HCT116 (cell line): ENCODE data around the gene HECW1. TPM values are rescaled to one million over a fixed set of nuclear protein-coding genes. Genes with fewer than 3 reads are reported as not detected.

Source experiments
- ATAC-seq: fragments of 200-7000 bp; cut with Tn5 transposase; 2 replicates; pipeline ENCODE4 v1.9.1; 2020; ENCODE audit warnings: mild to moderate bottlenecking, moderate library complexity
- BruUV-seq: library from RNA; stranded (reverse); fragments of 400-500 nt; replicated peaks from 2 replicates; lab custom pipeline; 2021; lab: Mats Ljungman, UMichigan
- CTCF ChIA-PET: fragments of 300-600 bp; sonication (Branson Sonifier 250); formaldehyde crosslinking; loops from one replicate; lab custom pipeline; 2021; ENCODE audit warnings: antibody characterized with exemption; lab: Charles Lee
- POLR2A ChIA-PET: fragments of 300-600, 350-600 bp; sonication (Branson Sonifier 250); formaldehyde crosslinking; loops from one replicate; lab custom pipeline; 2021; ENCODE audit warnings: antibody characterized with exemption; lab: Charles Lee
- RAD21 ChIA-PET, 2 experiments: fragments of 300-600 bp; sonication (Branson Sonifier 250); formaldehyde crosslinking; loops; one replicate each; lab custom pipeline; 2023; ENCODE audit warnings: low total read pairs in 2 of 2; ENCODE audit not compliant: uncharacterized antibody in 2 of 2, unreplicated experiment in 2 of 2, low non-redundant PET in 1 of 2; lab: Charles Lee
- DNase-seq: peaks from one replicate; pipeline ENCODE4 v3.0.0-alpha.2; 2010; ENCODE audit warnings: low read depth, low spot score
- H2AFZ ChIP-seq: fragments of 200-600 bp; shearing (Covaris generic), sonication (generic); 2 replicates; pipeline ENCODE4 v1.6.1; 2017; ENCODE audit warnings: low read depth, mixed run types, mixed read lengths, antibody characterized with exemption, low read length; ENCODE audit not compliant: poor library complexity, severe bottlenecking
- H3K27ac ChIP-seq: 2 replicates; pipeline ENCODE4 v1.5.1; 2012; ENCODE audit warnings: low read depth, low read length
- H3K27me3 ChIP-seq: fragments of 200-600 bp; sonication (generic); 2 replicates; pipeline ENCODE4 v1.6.1; 2016; ENCODE audit warnings: mixed run types, low read length, mixed read lengths; ENCODE audit not compliant: insufficient read depth
- H3K36me3 ChIP-seq, 2 experiments: fragments of 200-500 bp in 1 of 2; fragments of 200-600 bp in 1 of 2; sonication (Bioruptor generic) in 1 of 2; sonication (generic) in 1 of 2; 2 replicates each; pipeline versions ENCODE4 v1.5.1 to v1.6.1; 2014 to 2016; ENCODE audit warnings: low read length in 2 of 2, inconsistent platforms in 1 of 2, mixed read lengths in 1 of 2, mixed run types in 1 of 2; ENCODE audit not compliant: insufficient read depth in 2 of 2, control insufficient read depth in 1 of 2
- H3K4me1 ChIP-seq, 2 experiments: fragments of 200-600 bp in 1 of 2; sonication (generic) in 1 of 2; 2 replicates each; pipeline versions ENCODE4 v1.5.1 to v1.6.1; 2012 to 2017; ENCODE audit warnings: low read length in 2 of 2, inconsistent platforms in 1 of 2, mild to moderate bottlenecking in 1 of 2, mixed read lengths in 1 of 2, mixed run types in 1 of 2, moderate library complexity in 1 of 2; ENCODE audit not compliant: insufficient read depth in 2 of 2, control insufficient read depth in 1 of 2
- H3K4me2 ChIP-seq: fragments of 200-600 bp; sonication (generic); 2 replicates; pipeline ENCODE4 v1.6.1; 2017; ENCODE audit warnings: mixed run types, low read length, mixed read lengths
- H3K4me3 ChIP-seq, 2 experiments: fragments of 200-600 bp in 1 of 2; sonication (generic) in 1 of 2; replicated peaks in 1 of 2; 2 replicates each; pipeline ENCODE4 v1.5.1; 2011 to 2016; ENCODE audit warnings: low read length in 2 of 2, control low read depth in 1 of 2, low read depth in 1 of 2, mild to moderate bottlenecking in 1 of 2, mixed read lengths in 1 of 2, mixed run types in 1 of 2
- H3K79me2 ChIP-seq: fragments of 200-600 bp; sonication (generic); 2 replicates; pipeline ENCODE4 v1.6.1; 2017; ENCODE audit warnings: mild to moderate bottlenecking, mixed run types, low read length, moderate library complexity, mixed read lengths; ENCODE audit not compliant: insufficient read depth
- H3K9ac ChIP-seq: fragments of 200-600 bp; sonication (generic); 2 replicates; pipeline ENCODE4 v1.6.1; 2016; ENCODE audit warnings: low read length, mixed read lengths
- H3K9me2 ChIP-seq: fragments of 200-600 bp; sonication (generic), shearing (Covaris generic); 2 replicates; pipeline ENCODE4 v1.6.1; 2017; ENCODE audit warnings: mixed run types, mild to moderate bottlenecking, moderate library complexity; ENCODE audit not compliant: insufficient read depth
- H3K9me3 ChIP-seq, 2 experiments: fragments of 200-500 bp in 1 of 2; fragments of 200-600 bp in 1 of 2; sonication (Bioruptor generic) in 1 of 2; sonication (generic) in 1 of 2; 2 replicates each; pipeline ENCODE4 v1.6.1; 2014 to 2017; ENCODE audit warnings: low read length in 2 of 2, mixed read lengths in 2 of 2, inconsistent platforms in 1 of 2, low read depth in 1 of 2, mild to moderate bottlenecking in 1 of 2, mixed run types in 1 of 2, moderate library complexity in 1 of 2; ENCODE audit not compliant: control insufficient read depth in 1 of 2, insufficient read depth in 1 of 2
- H4K20me1 ChIP-seq: fragments of 200-600 bp; sonication (generic), shearing (Covaris generic); 2 replicates; pipeline ENCODE4 v1.6.1; 2017; ENCODE audit warnings: mixed run types, mild to moderate bottlenecking, moderate library complexity; ENCODE audit not compliant: insufficient read depth
- EGR1 ChIP-seq: IDR thresholded peaks from 2 replicates; pipeline ENCODE4 v1.6.1; 2012; ENCODE audit warnings: low read depth
- ELF1 ChIP-seq: IDR thresholded peaks from 2 replicates; pipeline ENCODE4 v1.6.1; 2012; ENCODE audit warnings: low read depth, borderline replicate concordance
- EZH2 ChIP-seq: fragments of 200-600 bp; sonication (generic); IDR thresholded peaks from 2 replicates; pipeline ENCODE4 v1.6.1; 2017; ENCODE audit warnings: antibody characterized with exemption, mixed run types
- JUND ChIP-seq: IDR thresholded peaks from 2 replicates; pipeline ENCODE4 v1.6.1; 2012
- POLR2A ChIP-seq: IDR thresholded peaks from 2 replicates; pipeline ENCODE4 v1.7.0; 2011; ENCODE audit warnings: borderline replicate concordance; ENCODE audit not compliant: insufficient read depth, insufficient read length; ENCODE audit errors: extremely low read depth
- SIN3A ChIP-seq: IDR thresholded peaks from 2 replicates; pipeline ENCODE4 v1.6.1; 2012; ENCODE audit warnings: low read depth
- SP1 ChIP-seq: IDR thresholded peaks from 2 replicates; pipeline ENCODE4 v1.6.1; 2012; ENCODE audit warnings: low read depth
- SRF ChIP-seq: IDR thresholded peaks from 2 replicates; pipeline ENCODE4 v1.6.1; 2012; ENCODE audit warnings: low read depth
- YY1 ChIP-seq: IDR thresholded peaks from 2 replicates; pipeline ENCODE4 v1.6.1; 2011; ENCODE audit warnings: low read length, low read depth, moderate library complexity, mild to moderate bottlenecking; ENCODE audit not compliant: insufficient replicate concordance; ENCODE audit errors: extremely low read depth
- ZFX ChIP-seq: fragments of 450-650 bp; IDR thresholded peaks from 2 replicates; pipeline ENCODE4 v1.6.1; 2017
- intact Hi-C: fragments of 100-400 bp; cut with micrococcal nuclease; formaldehyde crosslinking; loops from 2 replicates; pipeline ENCODE4 v1.10.0; 2022
- total RNA-seq: library from RNA; stranded (reverse); gene quantifications from one replicate; pipeline ENCODE4 v1.2.1, GENCODE V29; 2021; ENCODE audit not compliant: unreplicated experiment
- TF ChIP-seq, protein P1 (sequence below), 3 experiments: fragments of 200-600 bp in 1 of 3; sonication (generic) in 1 of 3; IDR thresholded peaks in 2 of 3; conservative IDR thresholded peaks in 1 of 3; 2 replicates each; pipeline ENCODE4 v1.5.1; 2012 to 2017; ENCODE audit warnings: low read depth in 2 of 3, low read length in 2 of 3, antibody characterized with exemption in 1 of 3, borderline replicate concordance in 1 of 3, control low read depth in 1 of 3, mild to moderate bottlenecking in 1 of 3, mixed read lengths in 1 of 3, mixed run types in 1 of 3, moderate library complexity in 1 of 3; ENCODE audit not compliant: insufficient read depth in 1 of 3

HECW1 gene
- total RNA-seq, 1 experiment from 2014 or later, result 5.6 TPM

DNA sequence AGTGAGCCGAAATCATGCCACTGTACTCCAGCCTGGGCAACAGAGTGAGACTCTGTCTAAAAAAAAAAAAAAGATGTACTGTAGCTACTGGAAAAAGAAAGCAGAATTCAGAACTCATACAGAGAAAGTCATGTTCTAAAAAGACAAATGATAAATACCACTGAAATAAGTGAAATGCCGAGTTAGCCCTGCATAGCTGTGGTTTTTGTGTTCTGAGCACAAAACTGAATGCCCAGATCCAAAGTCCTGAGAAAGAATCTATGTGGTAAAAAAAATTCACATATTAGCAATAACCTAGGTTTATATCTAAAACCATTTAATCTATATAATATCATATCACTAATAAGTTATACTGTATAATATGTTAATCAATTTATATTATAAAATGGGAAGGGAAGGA is 29.3 kb upstream of the HECW1 start:
- Histone ChIP-seq H3K9me3 (no peaks in the 10 kb centered on the region), H3K4me3 (no peak overlapping the region), H3K4me2 (no peak overlapping the region), H2AFZ (no peak overlapping the region), H4K20me1 (no peaks in the 10 kb centered on the region), H3K27ac (no peak overlapping the region), H3K4me1 (peaks cover 0 to 3% of the 10 kb centered on the region in 2 experiments; a peak in 2 of 4 replicates), H3K9ac (no peak overlapping the region), H3K36me3 (no peaks in the 10 kb centered on the region), H3K9me2 (no peaks in the 10 kb centered on the region), H3K27me3 (no peaks in the 10 kb centered on the region), H3K79me2 (no peaks in the 10 kb centered on the region)
- DNase-seq (no peak), ATAC-seq (no peak)
- RAD21 ChIA-PET, result no interaction called here
- POLR2A ChIA-PET, result no interaction called here
- CTCF ChIA-PET, result no interaction called here
- no TSS peak for BruUV-seq
- TF ChIP-seq ZFX (no peak), JUND (no peak), SP1 (no peak), ELF1 (no peak), YY1 (no peak), POLR2A (no peak), SRF (no peak)
- TF ChIP-seq, protein P1, sequence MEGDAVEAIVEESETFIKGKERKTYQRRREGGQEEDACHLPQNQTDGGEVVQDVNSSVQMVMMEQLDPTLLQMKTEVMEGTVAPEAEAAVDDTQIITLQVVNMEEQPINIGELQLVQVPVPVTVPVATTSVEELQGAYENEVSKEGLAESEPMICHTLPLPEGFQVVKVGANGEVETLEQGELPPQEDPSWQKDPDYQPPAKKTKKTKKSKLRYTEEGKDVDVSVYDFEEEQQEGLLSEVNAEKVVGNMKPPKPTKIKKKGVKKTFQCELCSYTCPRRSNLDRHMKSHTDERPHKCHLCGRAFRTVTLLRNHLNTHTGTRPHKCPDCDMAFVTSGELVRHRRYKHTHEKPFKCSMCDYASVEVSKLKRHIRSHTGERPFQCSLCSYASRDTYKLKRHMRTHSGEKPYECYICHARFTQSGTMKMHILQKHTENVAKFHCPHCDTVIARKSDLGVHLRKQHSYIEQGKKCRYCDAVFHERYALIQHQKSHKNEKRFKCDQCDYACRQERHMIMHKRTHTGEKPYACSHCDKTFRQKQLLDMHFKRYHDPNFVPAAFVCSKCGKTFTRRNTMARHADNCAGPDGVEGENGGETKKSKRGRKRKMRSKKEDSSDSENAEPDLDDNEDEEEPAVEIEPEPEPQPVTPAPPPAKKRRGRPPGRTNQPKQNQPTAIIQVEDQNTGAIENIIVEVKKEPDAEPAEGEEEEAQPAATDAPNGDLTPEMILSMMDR (IDR thresholded peaks at IDR 0.05 in 2 of 3, conservative IDR thresholded peaks at IDR 0.05 in 1 of 3; ENCODE audit: borderline replicate concordance in 1 of 3, insufficient read depth in 1 of 3, low read depth in 2 of 3, low read length in 2 of 3), result no peak
- intact Hi-C loops, result no loop called here

DNA sequence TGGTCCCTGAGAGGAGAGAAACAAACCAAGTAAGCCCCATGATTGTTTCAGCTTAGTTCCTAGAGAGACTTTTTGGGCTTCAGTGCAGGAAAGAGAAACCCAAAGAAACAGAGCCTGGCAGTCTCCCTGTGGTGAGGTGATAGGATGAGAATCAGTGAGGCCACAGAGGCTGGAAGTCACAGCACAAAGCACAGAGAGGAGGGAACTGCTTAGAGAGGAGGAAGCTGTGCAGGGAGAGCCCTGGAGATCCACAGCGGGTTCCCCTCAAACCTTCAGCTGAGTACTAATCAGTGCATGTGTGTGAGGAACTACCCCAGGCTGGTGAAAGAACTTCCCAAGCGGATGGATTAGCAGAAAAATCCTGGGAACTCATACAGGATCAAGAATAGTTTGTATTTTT is 27.4 kb upstream of the HECW1 start:
- TF ChIP-seq ZFX (no peak), EGR1 (no peak), EZH2 (no peak), YY1 (no peak), POLR2A (no peak), SIN3A (no peak), SRF (no peak)
- Histone ChIP-seq H2AFZ (no peak overlapping the region), H3K4me1 (no peaks in the 10 kb centered on the region), H3K9me3 (no peaks in the 10 kb centered on the region), H3K79me2 (no peaks in the 10 kb centered on the region), H3K9ac (no peak overlapping the region), H3K36me3 (no peaks in the 10 kb centered on the region), H3K4me3 (no peak overlapping the region), H3K27ac (no peak overlapping the region), H3K27me3 (no peaks in the 10 kb centered on the region), H3K4me2 (no peak overlapping the region), H3K9me2 (no peaks in the 10 kb centered on the region), H4K20me1 (no peaks in the 10 kb centered on the region)
- RAD21 ChIA-PET, result no interaction called here
- intact Hi-C loops, result no loop called here
- DNase-seq (no peak), ATAC-seq (no peak)
- BruUV-seq, result no TSS peak
- CTCF ChIA-PET, result no interaction called here
- POLR2A ChIA-PET, result no interaction called here
